T-helper 1 cell treated with Interleukin-12 subunit alpha and Interleukin-12 subunit beta and Interleukin-4 antibody, amounts not matched to agents 30 ng/mL and 1 ng/mL, for 36 hours (primary cell): ENCODE measurements around the gene TSPAN32. TPM values are rescaled to one million over a fixed set of nuclear protein-coding genes. Genes with fewer than 3 reads are reported as not detected.

Source experiments
- intact Hi-C: fragments of 100-400 bp; cut with micrococcal nuclease; formaldehyde crosslinking; loops from one replicate; pipeline ENCODE4 v1.15.1; 2024
- total RNA-seq: library from RNA; stranded (reverse); gene quantifications from 2 replicates; pipeline ENCODE4 v1.2.3, GENCODE V29; 2022

Gene TSPAN32
- total RNA-seq, 1 donor from 2014 or later, result 23.1 TPM

DNA sequence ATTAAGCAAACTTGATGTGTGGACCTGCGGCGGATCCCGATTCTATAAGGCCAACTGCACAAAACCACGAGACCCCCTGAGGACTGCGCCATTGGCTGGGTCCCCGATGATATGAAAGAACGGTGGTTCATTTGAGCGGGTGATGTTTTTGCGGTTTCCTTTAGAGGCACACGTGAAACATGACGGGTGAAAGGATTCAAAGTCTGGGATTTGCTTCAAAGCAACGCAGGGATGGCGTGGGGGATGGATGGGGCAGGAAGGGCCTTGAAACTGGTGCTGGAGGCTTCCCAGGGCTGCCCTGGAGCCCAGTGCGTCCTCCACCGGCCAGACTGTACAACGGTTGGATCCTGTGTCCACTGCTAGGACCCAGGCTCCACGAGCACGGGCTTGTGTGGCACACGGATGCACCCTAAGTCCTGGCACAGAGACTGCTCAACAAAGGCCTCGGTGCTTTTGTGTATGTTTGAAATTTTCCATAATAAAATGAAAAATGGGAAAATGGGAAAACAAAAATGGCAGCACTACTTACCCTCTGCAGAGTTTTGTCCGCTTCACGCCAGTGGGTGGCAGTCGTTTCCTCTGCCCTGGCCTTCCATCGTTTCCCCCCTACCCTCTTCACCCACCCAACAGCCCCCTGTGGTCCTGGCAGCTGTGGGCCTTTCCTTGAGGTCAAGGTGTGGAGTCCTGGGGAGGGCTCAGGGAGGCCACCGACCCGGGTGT lies 35.1 kb upstream of the TSPAN32 start:
- intact Hi-C loops, result loop anchor here (5.0 kb wide), 1 partner anchor 36 kb away; the partner anchor contains the start of genes C11orf21 and TSPAN32

GRCh38 chr11:2267306-2267850 lies 34.4 kb upstream of the TSPAN32 start:
- intact Hi-C loops, result loop anchor here (5.0 kb wide), 1 partner anchor 35 kb away; the partner anchor contains the start of genes C11orf21 and TSPAN32

- intact Hi-C loops, result loop anchor here (5.0 kb wide), 1 partner anchor 34 kb away; the partner anchor contains the start of genes C11orf21 and TSPAN32
Observed at GRCh38 chr11:2267851-2268728, 33.7 kb upstream of the TSPAN32 start.

DNA sequence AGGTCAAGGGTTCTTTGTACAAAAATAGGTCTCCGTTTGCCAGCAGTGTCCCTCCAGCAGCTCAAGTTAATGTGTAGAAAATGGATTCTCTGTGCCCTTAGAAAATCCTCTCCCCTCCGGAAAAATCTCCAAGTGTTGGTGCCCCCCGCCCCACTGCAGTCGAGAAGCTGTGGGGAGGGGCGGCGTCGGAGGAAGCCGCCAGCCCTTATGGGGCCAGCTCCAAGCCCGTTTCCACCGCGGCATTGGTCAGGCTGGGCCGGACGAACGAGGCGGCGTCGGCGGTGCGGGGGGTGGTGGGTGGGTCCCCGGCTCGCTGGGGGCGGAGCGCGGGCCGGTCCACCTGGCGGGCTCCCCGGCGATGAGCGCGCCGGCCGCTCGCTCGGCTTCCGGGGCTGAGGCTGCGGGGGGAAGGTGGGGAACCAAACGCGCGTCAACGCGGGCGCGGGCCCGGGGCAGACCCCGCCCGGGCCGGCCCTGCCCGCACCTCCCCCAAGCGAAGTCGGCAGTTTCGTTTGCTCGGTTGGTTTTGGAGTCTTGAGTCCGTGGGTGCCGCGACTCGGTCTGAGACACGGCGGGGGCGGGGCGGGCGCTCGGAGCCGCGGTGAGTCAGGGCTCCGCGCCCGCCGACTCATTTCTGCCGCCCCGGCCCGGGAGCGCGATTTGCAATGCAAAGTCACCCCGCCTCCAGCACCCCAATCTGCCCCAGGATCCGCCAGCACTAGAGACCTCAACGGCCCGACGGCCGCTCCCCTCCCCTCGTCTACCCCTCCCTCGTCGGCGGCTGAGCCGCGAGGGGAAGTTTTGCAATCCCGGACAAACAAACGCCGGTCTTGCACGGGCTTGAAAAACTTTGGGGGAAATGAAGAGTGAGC lies 32.8 kb upstream of the TSPAN32 start:
- intact Hi-C loops, result loop anchor here (1.0 to 5.0 kb wide), 2 partner anchors 33 to 131 kb away; partner anchors contain the start of genes C11orf21, TSPAN32 and TSSC4

DNA sequence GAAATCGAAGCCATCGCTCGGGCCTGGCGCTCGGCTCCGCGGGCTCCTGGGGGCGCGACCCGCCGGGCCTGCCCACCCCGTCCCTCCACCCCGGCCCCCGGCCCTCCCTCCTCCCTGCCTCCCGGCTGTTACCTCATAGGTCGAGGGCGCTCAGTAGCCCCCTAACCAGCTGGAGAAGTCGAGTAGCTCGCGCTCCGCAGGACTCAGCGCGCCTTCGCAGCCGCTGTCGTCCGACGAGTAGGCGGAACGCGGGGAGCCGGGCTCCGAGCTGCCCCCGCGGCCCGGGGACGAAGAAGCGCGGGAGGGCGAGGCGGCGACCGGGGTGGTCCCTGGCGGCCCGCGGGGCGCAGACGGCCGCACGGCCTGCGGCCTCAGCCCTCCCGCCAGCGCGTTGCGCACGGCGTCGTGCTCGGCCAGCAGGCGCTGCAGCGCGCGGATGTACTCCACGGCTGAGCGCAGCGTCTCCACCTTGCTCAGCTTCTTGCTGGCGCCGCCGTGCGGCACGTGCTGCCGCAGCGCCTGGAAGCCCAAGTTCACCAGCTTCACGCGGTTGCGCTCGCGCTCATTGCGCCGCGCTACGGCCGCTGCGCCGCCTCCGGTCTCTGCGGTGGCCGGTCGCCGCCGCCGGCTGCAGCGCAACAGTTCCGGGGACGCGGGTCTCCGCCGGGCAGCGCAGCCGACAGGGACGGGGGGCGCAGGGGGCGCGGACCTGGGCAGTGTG lies 32.1 kb upstream of the TSPAN32 start:
- intact Hi-C loops, result loop anchor here (1.0 to 5.0 kb wide), 3 partner anchors 33 to 131 kb away; partner anchors contain the start of genes C11orf21, TSPAN32 and TSSC4

- intact Hi-C loops, result loop anchor here (5.0 kb wide), 1 partner anchor 128 kb away; no protein-coding TSS in a partner anchor
Observed at GRCh38 chr11:2270322-2271076, 31.3 kb upstream of the TSPAN32 start, which contains the start of gene ASCL2. Gene ASCL2, minus strand, starts transcription at chr11:2270588. Its CDS starts 256 bp downstream, at chr11:2270332.

GRCh38 chr11:2271077-2271326 lies 30.8 kb upstream of the TSPAN32 start:
- intact Hi-C loops, result loop anchor here (5.0 kb wide), 1 partner anchor 129 kb away; no protein-coding TSS in a partner anchor

- intact Hi-C loops, result loop anchor here (5.0 kb wide), 1 partner anchor 129 kb away; no protein-coding TSS in a partner anchor
Observed at GRCh38 chr11:2271327-2272227, 30.2 kb upstream of the TSPAN32 start.

DNA sequence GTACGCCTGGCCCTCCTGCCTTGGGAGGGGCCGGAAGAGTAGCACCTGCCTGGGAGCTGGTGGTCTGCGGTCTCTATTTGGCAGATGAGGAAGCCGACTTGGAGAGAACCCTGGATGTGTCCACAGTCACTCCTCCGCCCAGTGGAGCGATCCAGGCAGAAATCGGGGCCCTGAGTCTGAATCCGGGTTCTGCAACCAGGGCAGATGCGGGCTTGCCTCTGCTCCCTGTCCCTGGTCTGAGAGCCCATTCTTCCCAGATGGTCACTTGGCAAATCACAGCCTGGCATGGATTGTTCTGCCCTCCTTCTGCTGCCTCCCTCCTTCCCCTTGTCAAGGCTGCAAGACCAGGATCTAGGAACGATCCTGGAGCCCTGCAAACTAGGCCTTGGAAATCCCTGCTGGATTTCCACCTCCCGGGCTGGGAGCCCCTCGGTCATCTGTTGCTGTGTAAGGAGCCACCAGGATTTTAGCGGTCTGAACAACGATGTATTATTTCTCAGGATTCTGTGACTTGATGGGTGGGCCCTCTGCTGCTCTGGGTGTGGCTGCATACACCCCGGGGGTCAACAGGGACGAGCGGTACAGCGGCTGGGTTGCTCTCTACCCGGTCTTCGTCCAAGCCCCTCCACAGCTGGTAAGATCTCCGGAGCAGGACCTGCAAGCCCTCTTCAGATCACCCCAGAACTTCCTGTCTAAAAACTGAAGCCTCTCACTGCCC lies 29.4 kb upstream of the TSPAN32 start:
- intact Hi-C loops, result loop anchor here (5.0 kb wide), 1 partner anchor 130 kb away; no protein-coding TSS in a partner anchor

DNA sequence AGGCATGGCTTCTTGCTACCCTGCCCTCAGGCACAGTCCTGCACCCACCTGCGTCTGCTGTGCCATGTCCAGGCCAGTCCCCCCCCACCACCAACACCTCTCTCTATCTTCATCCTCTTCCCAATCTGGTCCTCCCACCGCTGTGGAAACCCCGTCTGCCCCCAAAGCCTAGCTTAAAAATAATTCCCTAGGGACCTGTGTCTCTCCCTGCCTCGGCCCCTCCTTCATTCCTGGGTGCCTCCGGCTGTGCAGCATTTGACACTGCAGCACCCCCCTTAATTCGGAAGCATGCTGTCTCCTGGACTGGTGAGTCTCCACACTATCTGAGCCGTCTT lies 28.9 kb upstream of the TSPAN32 start:
- intact Hi-C loops, result loop anchor here (5.0 kb wide), 1 partner anchor 131 kb away; no protein-coding TSS in a partner anchor

DNA sequence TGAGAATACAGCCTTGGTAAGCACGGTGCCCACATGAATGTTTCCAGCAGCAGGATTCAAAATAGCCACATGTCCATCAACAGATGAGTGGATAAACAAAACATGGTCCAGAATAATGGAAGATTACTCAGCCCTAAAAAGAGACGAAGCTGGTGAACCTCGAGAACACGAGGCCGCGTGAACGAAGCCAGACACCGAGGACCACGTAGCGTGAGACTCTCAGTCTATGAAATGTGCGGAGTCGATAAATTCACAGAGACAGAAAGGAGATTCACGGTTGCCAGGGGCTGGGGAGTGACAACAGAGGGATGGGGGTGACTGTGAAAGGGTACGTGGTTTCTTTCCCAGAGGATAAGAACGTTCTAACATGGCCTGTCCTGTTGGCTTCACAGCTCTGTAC lies 28.5 kb upstream of the TSPAN32 start:
- intact Hi-C loops, result loop anchor here (5.0 kb wide), 1 partner anchor 131 kb away; no protein-coding TSS in a partner anchor

DNA sequence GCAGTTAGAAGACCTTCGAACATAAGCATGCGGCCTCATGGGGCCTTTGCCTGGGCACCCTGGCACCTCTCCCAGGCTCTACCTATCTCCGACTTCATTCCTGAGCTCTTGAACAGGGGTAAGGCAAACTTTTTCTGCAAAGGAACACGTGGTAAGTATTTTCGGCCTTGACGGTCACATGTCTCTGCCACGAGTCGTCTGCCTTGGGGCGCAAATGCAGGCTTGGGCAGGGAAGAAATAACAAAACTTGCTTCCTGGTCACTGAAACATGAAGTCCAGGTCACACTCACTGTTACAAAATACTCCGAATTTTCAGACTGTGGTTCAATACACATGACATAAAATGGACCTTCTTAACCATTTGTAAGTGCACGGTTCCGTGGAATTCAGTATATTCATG lies 28.0 kb upstream of the TSPAN32 start:
- intact Hi-C loops, result loop anchor here (5.0 kb wide), 1 partner anchor 131 kb away; no protein-coding TSS in a partner anchor

- intact Hi-C loops, result no loop called here
Observed at GRCh38 chr11:2275334-2276279, 26.2 kb upstream of the TSPAN32 start.

DNA sequence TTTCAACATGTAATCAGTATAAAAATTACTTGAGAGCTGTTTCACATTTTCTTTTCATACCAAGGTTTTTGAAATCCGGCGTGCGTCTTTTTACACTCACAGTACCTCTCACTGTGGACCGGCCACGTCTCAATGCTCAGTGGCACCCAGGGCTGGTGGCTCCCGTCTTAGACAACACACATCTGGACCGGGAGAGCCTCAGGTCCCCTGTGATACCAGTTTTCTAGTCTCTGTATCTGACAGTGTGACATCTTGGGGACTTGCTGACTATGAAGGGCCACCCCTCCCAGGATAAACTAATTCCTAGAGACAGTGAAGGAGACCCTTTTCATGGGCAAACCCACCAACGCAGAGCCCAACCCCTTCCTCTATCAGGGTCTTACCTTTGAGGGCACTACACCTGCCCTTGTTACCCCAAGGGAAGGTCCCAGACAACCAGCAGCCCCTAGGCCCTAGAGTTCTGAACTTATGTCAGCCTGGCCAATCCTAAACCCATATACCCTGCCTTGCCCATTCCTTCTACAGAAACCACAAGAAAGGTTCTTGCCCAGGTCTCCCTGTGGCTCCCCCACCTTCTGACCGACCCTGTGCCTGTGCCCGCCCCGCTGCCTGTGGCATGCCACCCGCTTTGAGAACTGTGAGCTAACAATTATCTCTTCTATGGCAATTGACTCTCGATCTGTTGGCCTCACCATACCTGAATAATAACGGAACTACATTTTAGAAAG lies 25.4 kb upstream of the TSPAN32 start:
- intact Hi-C loops, result no loop called here

- intact Hi-C loops, result no loop called here
Observed at GRCh38 chr11:2277008-2277346, 24.8 kb upstream of the TSPAN32 start.
